NCI-H1436 treated with DMSO at 0.1 percent for 48 hours (cell line): ENCODE measurements around the gene GNL2.
"Not testable (repeated sequence)": the region's sequence is repeated elsewhere in the genome, so short reads cannot be mapped to it uniquely, and the experiment has no call there.

Source experiments
- DNase-seq: peaks from one replicate; lab custom pipeline; 2025; lab: John Stamatoyannopoulos, UW

GNL2 gene

DNA sequence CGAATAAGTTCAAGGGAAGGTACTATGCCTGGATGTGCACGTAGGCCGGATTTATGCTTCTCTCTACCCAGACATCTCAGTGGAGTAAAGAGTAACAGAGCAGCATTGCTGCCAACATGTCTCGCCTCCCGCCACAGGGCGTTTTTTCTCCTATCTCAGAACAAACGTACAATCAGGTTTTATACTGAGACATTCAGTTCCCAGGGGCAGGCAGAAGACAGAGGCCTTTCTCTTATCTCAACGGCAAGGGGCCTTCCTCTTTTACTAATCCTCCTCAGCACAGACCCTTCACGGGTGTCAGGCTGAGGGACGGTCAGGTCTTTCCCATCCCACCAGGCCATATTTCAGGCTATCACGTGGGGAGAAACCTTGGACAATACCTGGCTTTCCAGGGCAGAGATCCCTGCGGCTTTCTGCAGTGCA lies 35.8 kb downstream of the GNL2 start:
- DNase-seq, result not testable (repeated sequence)

DNA sequence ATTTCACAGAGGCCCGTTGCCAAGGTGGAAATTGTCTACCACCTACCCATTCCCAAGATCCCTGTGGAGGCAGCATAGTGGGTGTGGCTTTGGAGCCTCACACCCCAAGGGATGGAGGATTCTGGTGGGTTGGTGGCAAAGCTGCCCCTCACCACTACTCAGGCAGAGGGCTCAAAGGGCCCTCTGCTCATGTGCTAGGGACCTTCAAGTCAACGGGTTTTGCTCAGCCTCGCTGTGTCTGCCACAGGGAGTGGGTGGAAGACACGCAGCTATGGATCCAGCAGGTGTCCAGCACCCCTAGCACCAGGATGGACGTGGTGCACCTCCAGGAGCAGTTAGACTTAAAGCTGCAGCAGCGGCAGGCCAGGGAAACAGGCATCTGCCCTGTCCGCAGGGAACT lies 36.7 kb downstream of the GNL2 start:
- no peak for DNase-seq

DNA sequence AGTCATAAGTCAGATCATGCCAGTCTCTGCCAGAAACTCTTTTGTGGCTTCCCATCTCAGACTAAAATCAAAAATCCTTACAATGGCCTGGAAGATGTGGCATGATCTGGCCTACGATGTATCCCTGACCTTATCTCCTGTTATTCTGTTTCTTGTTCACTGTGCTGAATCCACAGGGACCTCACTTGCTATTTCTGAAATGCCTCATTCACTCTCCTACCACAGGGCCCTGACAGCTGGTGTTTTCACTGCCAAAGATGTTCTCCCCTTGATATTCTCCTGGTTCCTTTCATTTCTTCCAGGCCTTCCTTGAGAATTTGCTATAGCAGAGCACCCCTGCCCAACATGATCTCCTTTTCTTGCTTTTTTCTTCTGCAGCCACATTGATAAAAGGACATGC lies 37.3 kb downstream of the GNL2 start:
- DNase-seq, result no peak

DNA sequence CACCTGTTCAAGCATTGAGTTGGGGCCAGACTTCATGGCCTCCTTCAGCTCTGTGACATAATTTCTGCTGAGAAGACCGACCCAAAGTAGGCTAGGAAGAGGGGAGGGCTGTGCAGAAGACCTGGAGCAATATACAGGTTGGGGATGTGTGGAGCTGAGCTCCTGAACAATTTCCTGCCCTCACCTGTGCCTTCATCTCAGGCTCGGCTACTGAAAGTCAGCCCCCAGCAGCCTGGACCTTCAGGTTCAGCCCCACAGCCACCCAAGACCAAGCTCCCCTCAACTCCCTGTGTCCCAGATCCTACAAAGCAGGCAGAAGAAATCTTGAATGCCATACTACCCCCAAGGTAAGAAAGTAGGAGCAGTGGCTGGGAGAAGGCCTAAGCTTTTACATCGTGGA lies 38.3 kb downstream of the GNL2 start:
- DNase-seq, result no peak

DNA sequence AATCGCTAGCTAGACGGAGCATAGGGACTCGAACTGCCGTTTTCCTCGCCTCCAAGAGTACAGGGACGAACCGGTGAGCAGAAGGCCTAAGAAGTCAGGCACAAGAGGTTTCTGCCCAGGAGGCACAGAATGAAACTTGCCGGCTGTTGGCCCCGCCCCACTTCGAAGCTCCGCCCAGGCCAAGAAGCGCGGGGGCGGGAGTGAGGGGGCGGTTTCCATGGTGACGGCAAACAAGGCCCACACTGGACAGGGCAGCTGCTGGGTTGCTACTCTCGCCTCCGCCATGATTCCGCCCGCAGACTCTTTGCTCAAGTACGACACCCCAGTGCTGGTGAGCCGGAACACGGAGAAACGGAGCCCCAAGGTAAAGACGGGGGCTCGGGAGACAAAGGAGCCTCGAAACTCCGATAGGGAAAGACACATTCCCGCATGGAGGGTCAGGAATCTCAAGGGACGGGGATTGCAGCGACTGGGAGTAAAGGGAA lies 39.0 kb downstream of the GNL2 start, which contains the start of gene DNALI1:
Gene DNALI1, plus strand, starts transcription at position 229 of the 485 bp plus-strand sequence. Its CDS starts 55 bp downstream, at position 284.
- no peak for DNase-seq

DNA sequence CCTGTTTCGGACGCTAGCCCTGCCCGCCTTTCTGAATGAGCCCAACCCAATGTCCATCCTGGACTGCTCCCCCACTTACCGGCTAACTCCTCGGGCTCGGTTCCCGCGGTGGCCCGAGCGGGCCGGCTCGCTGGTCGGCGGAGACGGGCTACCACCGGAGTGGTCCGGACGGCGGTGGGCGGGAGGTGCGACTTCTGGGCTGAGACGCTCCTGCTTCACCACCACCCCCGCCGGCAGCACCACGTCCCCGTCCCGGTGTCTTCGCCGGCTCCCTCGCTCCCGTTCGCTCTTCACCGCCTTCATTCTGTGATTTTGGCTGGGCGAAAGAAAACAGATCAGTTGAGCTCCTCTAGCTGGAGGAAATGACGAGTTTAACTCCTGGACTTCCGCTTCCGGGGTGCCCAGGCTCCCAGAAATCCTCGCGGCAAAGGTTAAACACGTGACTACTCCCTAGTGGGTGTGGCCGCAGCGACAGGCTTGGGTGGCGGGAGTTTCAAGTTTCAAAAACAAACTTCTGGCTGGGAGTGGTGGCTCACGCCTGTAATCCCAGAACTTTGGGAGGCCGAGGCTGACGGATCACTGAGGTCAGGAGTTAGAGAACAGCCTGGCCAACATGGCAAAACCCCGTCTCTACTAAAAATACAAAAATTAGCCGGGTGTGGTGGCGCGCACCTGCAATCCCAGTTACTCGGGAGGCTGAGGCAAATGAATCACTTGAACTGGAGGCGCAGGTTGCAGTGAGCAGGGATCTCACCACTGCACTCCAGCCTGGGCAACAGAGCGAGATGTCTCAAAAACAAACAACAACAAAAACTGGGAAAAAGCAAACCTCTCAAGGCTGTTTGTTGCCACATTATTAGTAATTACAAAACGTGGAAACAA lies 41.6 kb downstream of the GNL2 start, which contains the start of gene SNIP1:
Gene SNIP1, minus strand, starts transcription at position 367 of the 882 bp plus-strand sequence. Its CDS starts 64 bp downstream, at position 303.
- peak; percentile 57 for DNase-seq

DNA sequence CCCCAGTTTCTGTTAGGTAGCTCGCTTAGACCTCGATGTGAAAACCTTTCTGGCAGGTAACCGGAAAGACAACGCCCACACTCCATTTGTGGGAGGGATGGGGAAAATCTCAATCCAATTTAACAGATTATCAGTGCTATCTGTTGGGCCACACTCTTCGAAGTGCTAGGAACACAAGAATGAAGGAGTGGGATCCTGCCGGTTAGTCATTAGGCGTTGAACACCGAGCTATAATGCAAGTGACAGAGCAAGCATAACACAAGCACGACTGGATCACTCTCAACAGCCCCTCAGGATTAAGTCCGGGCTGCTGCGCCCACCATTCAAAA lies 42.2 kb downstream of the GNL2 start:
- DNase-seq, result no peak

DNA sequence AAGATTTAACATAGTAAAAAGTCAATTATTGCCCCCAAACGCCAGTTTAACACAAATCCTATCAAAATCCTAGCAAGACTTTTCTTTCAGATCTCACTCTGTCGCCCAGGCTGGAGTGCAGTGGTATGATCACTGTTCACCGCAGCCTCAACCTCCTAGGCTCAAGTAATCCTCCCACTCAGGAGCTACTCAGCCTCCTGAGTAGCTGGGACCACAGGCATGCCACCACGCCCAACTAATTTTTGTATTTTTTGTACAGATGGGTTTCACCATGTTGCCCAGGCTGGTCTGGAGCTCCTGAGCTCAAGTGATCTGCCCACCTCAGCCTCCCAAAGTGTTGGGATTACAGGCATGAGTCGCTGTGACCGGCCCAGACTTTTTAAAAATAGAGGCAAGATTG lies 46.4 kb downstream of the GNL2 start:
- no peak for DNase-seq

DNA sequence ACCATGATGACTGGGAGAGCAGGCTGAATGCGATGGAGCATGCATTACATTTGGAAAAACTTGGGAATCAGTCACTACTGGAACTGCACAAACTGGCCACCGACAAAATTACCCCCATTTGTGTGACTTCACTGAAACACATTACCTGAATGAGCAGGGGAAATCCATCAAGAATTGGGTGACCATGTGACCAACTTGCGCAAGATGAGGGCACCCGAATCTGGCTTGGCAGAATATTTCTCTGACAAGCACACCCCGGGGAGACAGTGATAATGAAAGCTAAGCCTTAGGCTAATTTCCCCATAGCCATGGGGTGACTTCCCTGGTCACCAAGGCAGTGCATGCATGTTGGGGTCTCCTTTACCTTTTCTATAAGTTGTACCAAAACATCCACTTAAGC lies 50.7 kb downstream of the GNL2 start:
- no peak for DNase-seq

DNA sequence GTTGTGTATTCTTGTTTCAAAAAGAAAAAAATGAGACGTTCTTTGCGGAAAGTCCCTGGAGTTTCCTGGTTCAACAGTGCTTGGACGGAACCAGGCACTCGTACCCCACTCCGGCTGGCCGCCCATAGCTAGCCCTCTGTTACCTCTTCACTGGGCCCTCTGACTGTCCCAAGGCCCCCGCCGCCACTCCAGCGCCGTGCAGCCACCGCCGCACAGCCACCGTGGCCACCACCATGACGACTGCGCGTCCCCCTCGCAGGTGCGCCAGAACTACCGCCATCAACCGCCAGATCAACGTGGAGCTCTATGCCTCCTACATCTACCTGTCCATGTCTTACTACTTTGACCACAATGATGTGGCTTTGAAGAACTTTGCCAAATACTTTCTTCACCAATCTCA lies 51.2 kb downstream of the GNL2 start:
- DNase-seq, result no peak

DNA sequence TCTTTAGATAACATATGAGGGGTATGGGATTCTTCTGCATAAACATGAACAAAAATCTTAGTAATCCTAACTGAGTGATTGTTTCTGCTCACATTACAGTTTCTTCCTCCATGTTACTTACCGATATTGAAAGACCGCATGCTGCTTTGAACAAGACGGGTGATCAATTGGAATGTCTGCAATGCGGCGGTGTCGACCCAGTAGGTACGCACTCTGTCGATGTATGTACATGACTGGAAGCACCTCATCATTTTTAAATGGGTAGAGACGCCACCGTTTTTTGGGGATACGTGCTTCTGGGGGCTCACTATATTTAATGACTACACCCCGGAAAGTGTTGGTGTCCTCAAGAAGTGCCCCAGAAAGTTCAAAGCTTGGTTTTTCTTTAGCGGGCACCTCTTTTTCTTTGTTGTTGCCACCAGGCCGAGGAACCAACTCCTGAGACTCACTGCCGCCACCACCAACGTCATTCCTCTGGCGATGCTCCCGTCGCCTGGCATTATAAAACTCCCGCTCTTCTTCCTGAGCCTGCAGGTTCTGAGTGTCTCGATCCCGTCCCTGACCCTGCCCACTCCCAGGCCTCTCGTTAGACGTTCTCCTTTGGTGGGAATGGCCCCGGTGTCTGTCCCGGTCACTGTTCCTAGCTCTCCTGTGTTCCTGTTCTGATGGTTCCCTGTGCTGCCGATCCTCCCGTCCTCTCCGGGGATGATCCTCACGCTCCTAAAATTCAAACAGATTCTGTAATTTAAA lies 55.5 kb downstream of the GNL2 start:
- no peak for DNase-seq

DNA sequence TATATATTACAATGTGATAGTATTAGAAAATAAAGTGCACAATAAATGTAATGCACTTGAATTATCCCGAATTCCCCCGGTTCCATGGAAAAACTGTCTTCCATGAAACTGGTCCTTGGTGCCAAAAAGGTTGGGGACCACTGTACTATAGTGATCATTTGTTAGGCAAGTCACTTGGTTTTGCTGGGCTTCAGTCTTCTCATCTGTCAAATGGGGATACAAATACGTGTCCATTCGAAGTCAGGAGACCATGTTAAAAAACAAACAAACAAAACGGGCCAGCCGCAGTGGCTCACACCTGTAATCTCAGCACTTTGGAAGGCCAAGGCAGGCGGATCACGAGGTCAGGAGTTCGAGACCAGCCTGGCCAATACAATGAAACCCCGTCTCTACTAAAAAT lies 56.6 kb downstream of the GNL2 start:
- DNase-seq, result not testable (repeated sequence)

DNA sequence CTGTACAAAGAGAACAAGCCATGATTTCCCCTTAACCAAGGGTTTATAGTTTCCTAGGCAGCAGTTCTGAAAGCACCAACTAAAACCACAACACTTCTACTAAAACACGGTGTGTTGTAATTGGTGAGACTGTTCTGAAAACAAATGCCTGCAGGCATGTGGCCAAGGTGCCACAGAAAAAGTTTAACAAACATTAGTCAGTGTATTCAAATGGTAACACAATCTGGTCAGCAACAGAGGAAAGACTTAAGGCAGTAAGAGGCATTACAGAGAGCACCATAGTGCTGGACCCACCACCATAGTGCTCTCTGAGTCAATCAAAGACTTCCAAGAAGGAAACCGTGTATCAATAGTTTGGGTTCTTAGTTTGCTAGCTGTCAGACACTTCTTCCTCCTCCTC lies 58.4 kb downstream of the GNL2 start:
- DNase-seq, result no peak

DNA sequence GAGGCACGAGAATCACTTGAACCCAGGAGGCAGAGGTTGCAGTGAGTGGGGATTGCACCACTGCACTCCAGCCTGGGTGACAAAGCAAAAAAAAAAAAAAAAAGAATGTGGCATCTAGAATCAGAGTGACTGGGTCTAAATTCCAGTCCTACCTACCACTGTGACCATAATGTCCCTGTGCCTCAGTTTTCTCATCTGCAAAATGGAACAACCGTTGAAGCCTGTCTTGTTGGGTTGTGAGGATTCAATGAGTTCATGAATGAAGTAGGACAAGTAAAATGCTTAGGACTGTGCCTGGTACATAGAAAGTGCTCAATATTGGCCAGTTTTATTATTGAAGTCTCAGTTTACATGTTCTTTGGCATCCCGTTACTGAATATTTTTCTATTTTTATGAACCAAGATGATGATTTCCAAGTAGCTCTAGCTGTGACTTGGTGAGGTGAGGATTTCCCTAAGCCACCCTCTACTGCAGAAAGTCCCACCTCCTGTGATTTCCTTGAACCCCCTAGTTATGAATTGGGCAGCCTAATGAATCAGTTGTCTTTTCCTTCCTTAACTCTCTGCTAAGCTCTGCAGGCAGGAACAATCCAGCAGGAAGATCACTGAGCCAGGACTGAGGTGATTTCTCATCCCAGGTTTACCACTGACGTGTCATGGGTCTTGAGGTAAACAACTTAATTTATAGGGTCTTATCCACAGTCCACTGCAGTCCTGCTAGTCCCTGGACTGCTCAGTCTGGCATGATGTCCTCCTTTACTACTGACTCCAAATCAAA lies 62.2 kb downstream of the GNL2 start:
- no peak for DNase-seq

DNA sequence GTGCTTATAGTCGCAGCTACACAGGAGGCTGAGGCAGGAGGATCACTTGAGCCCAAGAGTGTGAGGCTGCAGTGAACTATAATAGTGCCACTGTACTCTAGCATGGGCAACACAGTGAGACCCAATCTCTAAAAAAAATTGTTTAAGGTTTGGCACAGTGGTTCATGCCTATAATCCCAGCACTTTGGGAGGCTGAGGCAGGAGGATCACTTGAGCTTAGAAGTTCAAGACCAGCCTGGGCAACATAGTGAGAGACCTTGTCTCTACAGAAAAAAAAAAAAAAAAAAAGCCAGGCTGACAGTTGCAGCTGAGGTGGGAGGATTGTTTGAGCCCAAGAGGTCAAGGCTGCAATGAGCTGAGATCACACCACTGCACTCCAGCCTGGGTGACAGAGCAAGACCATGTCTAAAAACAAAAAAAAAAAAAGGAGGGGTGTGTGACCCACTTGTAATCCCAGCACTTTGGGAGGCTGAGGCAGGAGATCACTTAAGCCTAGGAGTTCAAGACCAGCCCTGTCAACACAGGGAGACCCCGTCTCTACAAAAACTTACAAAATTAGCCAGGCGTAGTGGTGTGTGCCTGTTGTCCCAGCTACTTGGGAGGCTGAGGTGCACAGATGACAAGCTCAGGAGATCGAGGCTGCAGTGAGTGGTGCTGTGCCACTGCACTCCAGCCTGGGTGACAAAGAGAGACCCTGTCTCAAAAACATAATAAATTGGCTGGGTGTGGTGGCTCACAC lies 63.1 kb downstream of the GNL2 start:
- not testable (repeated sequence) for DNase-seq

DNA sequence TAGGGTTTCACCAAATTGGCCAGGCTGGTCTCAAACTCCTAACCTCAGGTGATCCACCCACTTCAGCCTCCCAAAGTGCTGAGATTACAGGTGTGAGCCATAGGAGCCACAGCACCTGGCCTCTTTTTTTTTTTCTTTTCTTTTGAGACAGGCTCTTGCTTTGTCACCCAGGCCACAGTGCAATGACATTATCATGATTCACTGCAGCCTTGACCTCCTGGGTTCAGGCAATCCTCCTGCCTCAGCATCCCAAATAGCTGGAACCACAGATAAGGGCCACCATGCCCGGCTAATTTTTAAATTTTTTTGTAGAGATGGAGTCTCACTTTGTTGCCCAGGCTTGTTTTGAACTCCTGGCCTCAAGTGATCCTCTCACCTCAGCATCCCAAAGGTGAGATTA lies 65.8 kb downstream of the GNL2 start:
- DNase-seq, result not testable (repeated sequence)

DNA sequence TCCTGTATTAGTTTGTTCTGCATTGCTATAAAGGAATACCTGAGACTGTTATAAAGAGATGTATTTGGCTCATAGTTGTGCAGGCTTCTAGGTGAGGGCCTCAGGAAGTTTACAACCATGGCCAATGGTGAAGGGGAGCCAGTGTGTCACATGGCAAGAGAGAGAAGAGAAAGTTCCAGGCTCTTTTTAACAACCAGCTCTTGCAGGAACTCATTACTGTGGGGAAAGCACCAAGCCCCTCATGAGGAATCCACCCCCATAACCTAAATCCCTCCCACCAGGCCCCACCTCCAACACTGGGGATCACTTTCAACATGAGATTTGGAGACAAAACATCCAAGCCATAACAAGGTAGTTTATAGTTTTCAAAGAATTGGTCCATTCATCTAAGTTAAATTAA lies 76.1 kb downstream of the GNL2 start:
- DNase-seq, result no peak

DNA sequence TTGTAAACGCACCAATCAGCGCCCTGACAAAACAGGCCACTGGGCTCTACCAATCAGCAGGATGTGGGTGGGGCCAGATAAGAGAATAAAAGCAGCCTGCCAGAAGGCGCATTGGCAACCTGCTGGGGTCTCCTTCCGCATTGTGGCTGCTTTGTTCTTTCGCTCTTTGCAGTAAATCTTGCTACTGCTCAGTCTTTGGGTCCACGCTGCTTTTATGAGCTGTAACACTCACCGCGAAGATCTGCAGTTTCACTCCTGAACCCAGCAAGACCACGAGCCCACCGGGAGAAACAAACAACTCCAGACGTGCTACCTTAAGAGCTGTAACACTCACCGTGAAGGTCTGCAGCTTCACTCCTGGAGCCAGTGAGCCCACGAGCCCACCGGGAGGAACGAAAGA lies 76.8 kb downstream of the GNL2 start:
- DNase-seq, result not testable (repeated sequence)

DNA sequence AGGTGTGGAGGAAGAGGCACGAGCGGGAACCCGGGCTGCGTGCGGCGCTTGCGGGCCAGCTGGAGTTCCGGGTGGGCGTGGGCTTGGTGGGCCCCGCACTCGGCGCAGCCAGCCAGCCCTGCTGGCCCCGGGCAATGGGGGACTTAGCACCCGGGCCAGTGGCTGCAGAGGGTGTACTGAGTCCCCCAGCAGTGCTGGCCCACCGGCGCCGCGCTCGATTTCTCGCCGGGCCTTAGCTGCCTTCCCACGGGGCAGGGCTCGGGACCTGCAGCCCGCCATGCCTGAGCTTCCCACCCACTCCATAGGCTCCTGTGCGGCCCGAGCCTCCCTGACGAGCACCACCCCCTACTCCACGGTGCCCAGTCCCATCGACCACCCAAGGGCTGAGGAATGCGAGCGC lies 77.5 kb downstream of the GNL2 start:
- DNase-seq, result not testable (repeated sequence)

DNA sequence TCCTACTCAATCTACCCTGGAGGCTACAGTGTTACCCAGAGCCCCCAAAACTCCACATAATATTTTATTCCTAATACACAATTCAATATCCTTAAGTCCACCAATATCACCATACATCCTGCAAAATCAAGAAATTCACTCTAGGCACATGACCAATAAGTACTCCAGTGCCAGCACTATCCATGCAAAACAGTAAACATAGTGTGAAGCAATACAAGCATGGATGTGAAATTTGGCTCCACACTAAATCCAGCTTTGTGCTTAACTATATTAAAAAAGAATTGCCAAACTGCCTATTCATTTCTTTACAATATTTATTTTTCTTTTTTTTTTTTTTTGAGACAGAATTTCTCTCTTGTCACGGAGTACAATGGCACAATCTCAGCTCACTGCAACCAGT lies 78.2 kb downstream of the GNL2 start:
- no peak for DNase-seq
